GM23248 (cell line): Measurements from ENCODE around the gene PIGT. TPM values are rescaled to one million over a fixed set of nuclear protein-coding genes. Genes with fewer than 3 reads are reported as not detected.
A peak's percentile ranks its signal among the peaks of the same experiment; 100 is the strongest.

Experiments
- DNase-seq: peaks from one replicate; pipeline ENCODE4 v3.0.0-alpha.2; 2015
- H2AFZ ChIP-seq: fragments of 200-600 bp; sonication (generic); 2 replicates; pipeline ENCODE4 v1.6.1; 2016; ENCODE audit warnings: antibody characterized with exemption
- H3F3A ChIP-seq: fragments of 200-600 bp; sonication (generic); 2 replicates; pipeline ENCODE4 v1.6.1; 2016; ENCODE audit warnings: mild to moderate bottlenecking, antibody characterized with exemption, mixed run types; ENCODE audit not compliant: insufficient read depth
- H3K27ac ChIP-seq: fragments of 200-600 bp; sonication (generic); 2 replicates; pipeline ENCODE4 v1.5.1; 2016; ENCODE audit warnings: mild to moderate bottlenecking
- H3K27me3 ChIP-seq: fragments of 200-600 bp; sonication (generic); replicated peaks from 2 replicates; pipeline ENCODE4 v1.6.1; 2016; ENCODE audit warnings: mild to moderate bottlenecking; ENCODE audit not compliant: insufficient read depth
- H3K36me3 ChIP-seq: fragments of 200-600 bp; sonication (generic); 2 replicates; pipeline ENCODE4 v1.6.1; 2016; ENCODE audit warnings: low read depth, mild to moderate bottlenecking
- H3K4me1 ChIP-seq: fragments of 200-600 bp; sonication (generic); 2 replicates; pipeline ENCODE4 v1.6.1; 2016; ENCODE audit warnings: mild to moderate bottlenecking; ENCODE audit not compliant: insufficient read depth
- H3K4me2 ChIP-seq: fragments of 200-600 bp; sonication (generic); one replicate; pipeline ENCODE4 v1.6.1; 2016; ENCODE audit warnings: mild to moderate bottlenecking; ENCODE audit not compliant: unreplicated experiment
- H3K4me3 ChIP-seq: fragments of 200-600 bp; sonication (generic); 2 replicates; pipeline ENCODE4 v1.5.1; 2016; ENCODE audit warnings: mild to moderate bottlenecking
- H3K79me2 ChIP-seq: fragments of 200-600 bp; sonication (generic); 2 replicates; pipeline ENCODE4 v1.6.1; 2016; ENCODE audit warnings: mild to moderate bottlenecking; ENCODE audit not compliant: insufficient read depth
- H3K9ac ChIP-seq: fragments of 200-600 bp; sonication (generic); 2 replicates; pipeline ENCODE4 v1.6.1; 2016; ENCODE audit warnings: mild to moderate bottlenecking
- H3K9me2 ChIP-seq: fragments of 200-600 bp; sonication (generic); 2 replicates; pipeline ENCODE4 v1.6.1; 2016; ENCODE audit warnings: mixed run types, mild to moderate bottlenecking, moderate library complexity; ENCODE audit not compliant: insufficient read depth
- H3K9me3 ChIP-seq: fragments of 200-600 bp; sonication (generic); one replicate; pipeline ENCODE4 v1.6.1; 2017; ENCODE audit warnings: low read depth
- H4K20me1 ChIP-seq: fragments of 200-600 bp; sonication (generic); 2 replicates; pipeline ENCODE4 v1.6.0; 2016; ENCODE audit not compliant: insufficient read depth
- EZH2 ChIP-seq: fragments of 200-600 bp; sonication (generic); IDR thresholded peaks from 2 replicates; pipeline ENCODE4 v1.6.1; 2018; ENCODE audit warnings: antibody characterized with exemption, mild to moderate bottlenecking; ENCODE audit not compliant: insufficient read depth, poor library complexity, severe bottlenecking
- EZH2phosphoT487 ChIP-seq: fragments of 200-600 bp; sonication (generic); IDR thresholded peaks from 2 replicates; pipeline ENCODE4 v1.6.1; 2018; ENCODE audit warnings: antibody characterized with exemption, moderate library complexity, mild to moderate bottlenecking, low read depth; ENCODE audit not compliant: insufficient read depth
- WGBS, 2 experiments: methylation state at CpG; one replicate each; pipeline ENCODE4 v1.1.6; 2015 to 2017; ENCODE audit warnings: low lambda C conversion rate in 2 of 2, low coverage in 1 of 2; ENCODE audit errors: missing lambda C conversion rate in 2 of 2; 5-methylcytosine and 5-hydroxymethylcytosine counted together
- in situ Hi-C: fragments of 300-500 bp; cut with MboI; formaldehyde crosslinking; loops from 2 replicates; pipeline ENCODE4 v1.15.0; 2020
- polyA plus RNA-seq: library from polyadenylated mRNA; unstranded; fragments of >200 nt; fragmentation: Nextera tagmentation; extraction: Ambion mirVana; gene quantifications from 2 replicates; pipeline ENCODE4 v1.2.1, GENCODE V29; 2016
- total RNA-seq: library from RNA; depleted of rRNA; stranded (reverse); fragments of >200 nt; shearing (Covaris generic); gene quantifications from 2 replicates; pipeline ENCODE4 v1.2.3, GENCODE V29; 2014

The PIGT gene
- total and polyA plus RNA-seq, 2 experiments from 2014 or later: 138 to 190 TPM

DNA sequence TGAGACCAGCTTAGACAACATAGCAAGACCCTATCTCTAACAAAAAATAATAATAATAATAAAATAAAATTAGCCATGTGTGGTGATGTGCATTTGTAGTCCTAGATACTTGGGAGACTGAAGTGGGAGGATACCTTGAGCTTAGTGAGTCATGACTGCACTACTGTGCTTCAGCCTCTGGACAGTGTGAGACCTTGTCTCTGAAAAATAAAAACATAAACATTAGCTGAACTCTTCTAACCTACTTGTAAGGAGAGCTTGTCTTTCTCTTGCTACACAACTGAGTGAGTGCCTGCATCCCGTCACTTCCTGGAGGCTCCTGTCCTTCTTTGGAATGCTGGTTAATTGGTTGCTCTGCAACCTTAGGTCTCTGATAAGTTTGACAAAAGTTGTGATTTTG lies 13.0 kb upstream of the PIGT start:
- no peak overlapping the region for H3K4me3 ChIP-seq
- DNase-seq: peak; percentile 68

DNA sequence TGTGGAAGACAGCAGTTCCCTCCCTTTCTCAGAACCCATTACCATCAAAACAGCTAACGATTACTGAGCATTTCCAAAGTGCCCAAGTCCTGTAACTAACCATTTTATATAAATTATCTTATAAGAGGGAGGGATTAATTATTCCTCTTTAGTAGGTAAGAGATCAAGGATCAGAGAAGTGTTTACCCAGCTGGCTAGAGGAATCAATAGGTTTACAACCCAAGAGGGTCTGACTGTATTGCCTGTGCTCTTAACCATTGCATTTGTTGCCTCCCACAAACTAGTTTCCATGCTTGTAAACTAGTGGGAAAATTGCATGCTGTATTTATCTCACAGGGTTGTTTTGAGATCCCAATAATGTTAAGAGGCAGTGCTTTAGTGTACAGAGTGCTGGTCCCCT lies 11.5 kb upstream of the PIGT start:
- no peaks in the 10 kb centered on the region for H4K20me1 ChIP-seq
- in situ Hi-C loops: no loop called here
- no peaks in the 10 kb centered on the region for H3K79me2 ChIP-seq
- no peak overlapping the region for H3K27ac ChIP-seq
- peaks cover 3% of the 10 kb centered on the region; the same call in 1 of the 2 replicates for H3F3A ChIP-seq
- no peaks in the 10 kb centered on the region for H3K9me2 ChIP-seq
- H3K9ac ChIP-seq: no peak overlapping the region
- WGBS, 2 experiments: 66 to 72% methylated on average over 1 of the region's 1 CpG
- no peak overlapping the region for H3K4me2 ChIP-seq
- TF ChIP-seq EZH2phosphoT487 (no peak), EZH2 (no peak)
- no peak for DNase-seq
- no peak overlapping the region for H2AFZ ChIP-seq
- H3K9me3 ChIP-seq: no peaks in the 10 kb centered on the region
- H3K4me3 ChIP-seq: no peak overlapping the region
- no peaks in the 10 kb centered on the region for H3K36me3 ChIP-seq
- H3K4me1 ChIP-seq: 0 out of 2 replicates have a peak, but pooled peaks cover 7% of the 10 kb centered on the region
- no peaks in the 10 kb centered on the region for H3K27me3 ChIP-seq

More for the DNA sequence above, 13.0 kb upstream of the PIGT start:
- Histone ChIP-seq H3K4me2 (no peak overlapping the region), H3F3A (peaks cover 3% of the 10 kb centered on the region; the same call in 1 of the 2 replicates), H3K9ac (no peak overlapping the region), H3K27ac (no peak overlapping the region), H3K4me1 (0 out of 2 replicates have a peak, but pooled peaks cover 7% of the 10 kb centered on the region), H3K9me2 (no peaks in the 10 kb centered on the region), H3K79me2 (no peaks in the 10 kb centered on the region), H3K9me3 (no peaks in the 10 kb centered on the region), H2AFZ (no peak overlapping the region), H3K36me3 (no peaks in the 10 kb centered on the region), H3K27me3 (no peaks in the 10 kb centered on the region), H4K20me1 (no peaks in the 10 kb centered on the region)
- in situ Hi-C loops: no loop called here
- WGBS, 2 experiments: 93 to 95% methylated on average over 1 of the region's 1 CpG
- TF ChIP-seq EZH2phosphoT487: no peak
- TF ChIP-seq EZH2: no peak

DNA sequence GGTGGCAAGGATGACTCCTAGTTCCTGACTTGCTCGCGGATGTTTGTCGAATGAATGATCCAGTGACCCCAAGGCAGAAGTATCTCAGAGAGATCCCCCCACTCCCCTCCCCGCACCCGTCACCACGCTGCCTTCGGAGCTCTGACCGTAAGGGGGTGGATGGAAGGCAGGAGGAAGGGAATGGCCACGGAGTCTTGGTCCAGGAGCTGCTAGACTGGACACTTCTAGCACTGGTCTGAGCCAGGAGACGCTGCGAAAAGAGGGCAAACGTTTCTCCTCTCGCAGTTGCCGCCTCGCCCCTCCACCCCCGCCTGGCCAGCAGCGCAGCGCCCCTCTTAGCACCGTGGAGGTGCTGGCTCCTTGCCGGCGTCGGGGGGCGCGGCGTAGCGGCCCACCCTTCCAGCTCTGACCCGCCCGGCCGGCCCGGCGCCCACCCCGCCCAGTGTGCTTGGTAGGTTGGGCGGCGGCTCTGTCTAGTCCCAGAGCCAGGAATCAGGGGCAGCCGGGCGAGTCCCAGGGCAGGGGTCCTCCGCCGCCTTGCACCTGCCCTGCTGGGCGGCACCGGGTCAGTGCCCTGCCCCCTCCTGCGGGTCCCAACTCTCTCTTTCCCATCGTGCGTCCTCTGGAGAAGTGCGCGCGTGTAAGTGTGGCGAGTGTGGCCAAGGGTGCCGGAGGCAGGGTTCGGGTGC lies 10.2 kb upstream of the PIGT start:
- DNase-seq: peak; percentile 56
- H3F3A ChIP-seq: peaks cover 3% of the 10 kb centered on the region; the same call in 1 of the 2 replicates
- WGBS, 2 experiments: 4 to 6% methylated on average over 31 to 38 of the region's 49 CpGs
- 0 out of 2 replicates have a peak, but pooled peaks cover 7% of the 10 kb centered on the region for H3K4me1 ChIP-seq
- H3K4me3 ChIP-seq: peak overlapping the region; percentile 76
- peak overlapping the region; percentile 80 for H3K4me2 ChIP-seq
- no peaks in the 10 kb centered on the region for H3K9me2 ChIP-seq
- in situ Hi-C loops: no loop called here
- H3K36me3 ChIP-seq: no peaks in the 10 kb centered on the region
- H3K27ac ChIP-seq: peak overlapping the region; percentile 5
- H3K9me3 ChIP-seq: no peaks in the 10 kb centered on the region
- peak overlapping the region; percentile 88 for H3K9ac ChIP-seq
- no peak for TF ChIP-seq EZH2phosphoT487
- H4K20me1 ChIP-seq: no peaks in the 10 kb centered on the region
- no peaks in the 10 kb centered on the region for H3K79me2 ChIP-seq
- H2AFZ ChIP-seq: peak overlapping the region; percentile 71
- no peaks in the 10 kb centered on the region for H3K27me3 ChIP-seq

DNA sequence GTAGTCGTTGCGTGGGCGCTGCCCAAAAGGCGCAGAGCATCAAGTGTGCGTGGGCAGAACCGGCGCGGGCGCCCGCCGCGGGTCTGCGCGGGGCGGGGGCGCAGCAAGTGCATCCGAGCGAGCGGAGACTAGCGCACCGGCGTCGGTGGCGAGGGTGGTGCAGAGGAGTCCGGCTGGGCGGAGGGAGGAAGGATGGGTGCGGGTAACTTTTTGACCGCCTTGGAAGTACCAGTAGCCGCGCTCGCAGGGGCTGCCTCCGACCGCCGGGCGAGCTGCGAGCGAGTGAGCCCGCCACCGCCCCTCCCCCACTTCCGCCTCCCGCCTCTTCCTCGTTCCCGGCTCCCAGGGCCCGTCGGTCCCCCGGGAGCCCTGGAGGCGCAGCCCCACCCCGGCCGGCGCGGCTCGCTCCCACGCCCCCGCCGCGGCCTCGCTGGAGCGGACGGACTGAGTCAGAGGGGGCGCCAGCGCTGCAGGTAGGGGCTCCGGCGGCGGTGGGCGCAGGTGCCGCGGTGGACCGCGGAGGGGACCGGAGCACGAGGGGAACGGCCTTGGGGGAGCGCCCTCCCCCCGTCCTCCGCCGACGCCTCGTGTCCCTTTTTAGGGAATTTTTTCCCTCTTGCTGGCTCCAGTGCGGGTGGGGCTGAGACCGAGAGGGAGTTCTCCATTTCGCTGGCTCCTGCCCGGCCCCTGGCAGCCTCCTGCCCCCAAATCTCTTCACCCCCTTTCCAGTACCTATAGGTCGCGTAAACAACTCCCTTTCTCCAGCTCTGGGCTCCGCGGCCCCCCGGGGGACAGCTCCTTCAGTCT lies 9.5 kb upstream of the PIGT start:
- H2AFZ ChIP-seq: peak overlapping the region; percentile 71
- H3K4me1 ChIP-seq: 0 out of 2 replicates have a peak, but pooled peaks cover 7% of the 10 kb centered on the region
- no peaks in the 10 kb centered on the region for H4K20me1 ChIP-seq
- H3K4me2 ChIP-seq: peak overlapping the region; percentile 80
- WGBS, 2 experiments: 1% methylated on average over 59 to 60 of the region's 87 CpGs
- H3K36me3 ChIP-seq: no peaks in the 10 kb centered on the region
- no peaks in the 10 kb centered on the region for H3K79me2 ChIP-seq
- H3K9ac ChIP-seq: peak overlapping the region; percentile 88
- peak overlapping the region; percentile 76 for H3K4me3 ChIP-seq
- peak; percentile 87 for DNase-seq
- H3K9me3 ChIP-seq: no peaks in the 10 kb centered on the region
- no peaks in the 10 kb centered on the region for H3K9me2 ChIP-seq
- TF ChIP-seq EZH2phosphoT487 (no peak), EZH2 (no peak)
- peak overlapping the region; percentile 55 for H3K27ac ChIP-seq
- in situ Hi-C loops: no loop called here
- H3K27me3 ChIP-seq: no peaks in the 10 kb centered on the region
- peaks cover 3% of the 10 kb centered on the region; the same call in 1 of the 2 replicates for H3F3A ChIP-seq
